Measurements from ENCODE around the gene CROCC2.

GRCh38 chr2:240993446-240994170, 87.5 kb downstream of the CROCC2 start:
- TF ChIP-seq CTCF (IDR thresholded peaks at IDR 0.05; ENCODE audit: insufficient read depth, low read length) (no peak), POLR2AphosphoS5 (IDR thresholded peaks at IDR 0.05; ENCODE audit: low read depth) (no peak), SPI1 (IDR thresholded peaks at IDR 0.05; ENCODE audit: borderline replicate concordance, low read depth) (no peak), REST (IDR thresholded peaks at IDR 0.05; ENCODE audit: insufficient replicate concordance, low read depth) (no peak), GABPA (IDR thresholded peaks at IDR 0.05; ENCODE audit: low read depth) (no peak)

Data from HL-60 (cell line).